Prostate gland (tissue), 2 donors: ENCODE measurements around the gene RGS7.

Source experiments
- POLR2A ChIP-seq: fragments of 450-650 bp; IDR thresholded peaks from one replicate; pipeline ENCODE4 v1.6.1; 2016; ENCODE audit warnings: antibody characterized with exemption, mild to moderate bottlenecking
- TF ChIP-seq, protein P1 (sequence below), 4 experiments: fragments of 200-600 bp in 2 of 4; fragments of 450-650 bp in 2 of 4; sonication (generic) in 2 of 4; IDR thresholded peaks; 1 replicate in 3 of 4; 2 replicates in 1 of 4; pipeline ENCODE4 v1.5.1; 2016 to 2019; ENCODE audit warnings: antibody characterized with exemption in 4 of 4, mild to moderate bottlenecking in 2 of 4, moderate library complexity in 2 of 4

GRCh38 chr1:240833075-240833474 is 523.9 kb downstream of the RGS7 start:
- TF ChIP-seq, protein P1, sequence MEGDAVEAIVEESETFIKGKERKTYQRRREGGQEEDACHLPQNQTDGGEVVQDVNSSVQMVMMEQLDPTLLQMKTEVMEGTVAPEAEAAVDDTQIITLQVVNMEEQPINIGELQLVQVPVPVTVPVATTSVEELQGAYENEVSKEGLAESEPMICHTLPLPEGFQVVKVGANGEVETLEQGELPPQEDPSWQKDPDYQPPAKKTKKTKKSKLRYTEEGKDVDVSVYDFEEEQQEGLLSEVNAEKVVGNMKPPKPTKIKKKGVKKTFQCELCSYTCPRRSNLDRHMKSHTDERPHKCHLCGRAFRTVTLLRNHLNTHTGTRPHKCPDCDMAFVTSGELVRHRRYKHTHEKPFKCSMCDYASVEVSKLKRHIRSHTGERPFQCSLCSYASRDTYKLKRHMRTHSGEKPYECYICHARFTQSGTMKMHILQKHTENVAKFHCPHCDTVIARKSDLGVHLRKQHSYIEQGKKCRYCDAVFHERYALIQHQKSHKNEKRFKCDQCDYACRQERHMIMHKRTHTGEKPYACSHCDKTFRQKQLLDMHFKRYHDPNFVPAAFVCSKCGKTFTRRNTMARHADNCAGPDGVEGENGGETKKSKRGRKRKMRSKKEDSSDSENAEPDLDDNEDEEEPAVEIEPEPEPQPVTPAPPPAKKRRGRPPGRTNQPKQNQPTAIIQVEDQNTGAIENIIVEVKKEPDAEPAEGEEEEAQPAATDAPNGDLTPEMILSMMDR (IDR thresholded peaks at IDR 0.05) = no peak
- no peak for TF ChIP-seq POLR2A
